K562 (cell line): Measurements from ENCODE around the gene SCMH1. TPM values are rescaled to one million over a fixed set of nuclear protein-coding genes. Genes with fewer than 3 reads are reported as not detected.

ENCODE experiments used
- ATAC-seq: fragments of 200-7000 bp; cut with Tn5 transposase; 3 replicates; pipeline ENCODE4 v1.9.1; 2020; ENCODE audit warnings: moderate library complexity
- BruUV-seq: library from RNA; stranded (reverse); fragments of 400-500 nt; replicated peaks from 2 replicates; lab custom pipeline; 2021; lab: Mats Ljungman, UMichigan
- CTCF ChIA-PET: fragments of 300-600 bp; formaldehyde crosslinking; extraction: SDS; loops from one replicate; lab custom pipeline; 2021; ENCODE audit warnings: low intra/inter-chr PET ratio; lab: Yijun Ruan, JAX
- POLR2A ChIA-PET: fragments of 300-600, 350-650 bp; sonication (Branson Sonifier 250); formaldehyde crosslinking; extraction: SDS; loops from one replicate; lab custom pipeline; 2021; ENCODE audit warnings: antibody characterized with exemption, inconsistent platforms; lab: Yijun Ruan, JAX
- DNase-seq, 4 experiments: peaks; one replicate each; pipeline versions ENCODE4 v3.0.0 to v3.0.0-alpha.2; 2011 to 2018; ENCODE audit warnings: low spot score in 3 of 4, mixed read lengths in 3 of 4; ENCODE audit errors: extremely low read depth in 1 of 4
- FAIRE-seq: peaks from 2 replicates; lab custom pipeline; 2011; peaks lifted over from hg19 to GRCh38; lab: Jason Lieb, UNC
- H2AFZ ChIP-seq: 2 replicates; pipeline ENCODE4 v1.6.0; 2011; ENCODE audit warnings: low read depth, low read length, control low read depth, inconsistent platforms
- H3K27ac ChIP-seq: fragments of 200-600 bp; 3 replicates; pipeline ENCODE4 v1.8.0; 2011; ENCODE audit warnings: low read depth, mild to moderate bottlenecking, control low read depth, inconsistent platforms, low read length, moderate library complexity, mixed read lengths; ENCODE audit errors: extremely low read depth
- H3K27me3 ChIP-seq, 2 experiments: fragments of 300-600 bp in 1 of 2; 2 replicates in 1 of 2; 3 replicates in 1 of 2; pipeline versions ENCODE4 v1.6.0 to v1.8.0; 2011; ENCODE audit warnings: inconsistent platforms in 2 of 2, low read length in 2 of 2, mild to moderate bottlenecking in 1 of 2, mixed read lengths in 1 of 2, moderate library complexity in 1 of 2; ENCODE audit not compliant: control insufficient read depth in 2 of 2, insufficient read depth in 2 of 2
- H3K36me3 ChIP-seq: fragments of 300-600 bp; 3 replicates; pipeline ENCODE4 v1.8.0; 2011; ENCODE audit warnings: mild to moderate bottlenecking, low read length, inconsistent platforms; ENCODE audit not compliant: control insufficient read depth, insufficient read depth
- H3K4me1 ChIP-seq, 2 experiments: fragments of 200-600 bp in 1 of 2; replicated peaks in 1 of 2; 2 replicates in 1 of 2; 3 replicates in 1 of 2; pipeline versions ENCODE4 v1.5.1 to v1.8.0; 2011; ENCODE audit warnings: inconsistent platforms in 2 of 2, low read length in 2 of 2, mild to moderate bottlenecking in 1 of 2, mixed read lengths in 1 of 2, moderate library complexity in 1 of 2; ENCODE audit not compliant: control insufficient read depth in 2 of 2, insufficient read depth in 2 of 2
- H3K4me2 ChIP-seq: 2 replicates; pipeline ENCODE4 v1.6.1; 2011; ENCODE audit warnings: low read length, control low read depth, inconsistent platforms, mixed read lengths; ENCODE audit not compliant: insufficient read depth
- H3K4me3 ChIP-seq: fragments of 200-600 bp; sonication (generic), shearing (Covaris generic); 2 replicates; pipeline ENCODE4 v1.5.1; 2016; ENCODE audit warnings: control low read depth, inconsistent platforms
- H3K79me2 ChIP-seq: fragments of 200-600 bp; 3 replicates; pipeline ENCODE4 v1.8.0; 2011; ENCODE audit warnings: low read length, inconsistent platforms; ENCODE audit not compliant: control insufficient read depth, insufficient read depth
- H3K9ac ChIP-seq, 2 experiments: 2 replicates each; pipeline versions ENCODE4 v1.6.0 to v1.6.1; 2011; ENCODE audit warnings: low read depth in 2 of 2, low read length in 2 of 2, control low read depth in 1 of 2, inconsistent platforms in 1 of 2, mild to moderate bottlenecking in 1 of 2, mixed read lengths in 1 of 2; ENCODE audit not compliant: insufficient read depth in 1 of 2
- H3K9me1 ChIP-seq: one replicate; pipeline ENCODE4 v1.6.0; 2011; ENCODE audit warnings: inconsistent platforms, mild to moderate bottlenecking, low read length, moderate library complexity; ENCODE audit not compliant: control insufficient read depth, insufficient read depth
- H3K9me3 ChIP-seq: replicated peaks from 2 replicates; pipeline ENCODE4 v1.5.1; 2011; ENCODE audit warnings: low read depth, low read length, inconsistent platforms; ENCODE audit not compliant: control insufficient read depth, insufficient read depth
- H4K20me1 ChIP-seq: replicated peaks from 2 replicates; pipeline ENCODE4 v1.6.1; 2011; ENCODE audit warnings: low read length, inconsistent platforms, mixed read lengths; ENCODE audit not compliant: control insufficient read depth, insufficient read depth
- ESRRA ChIP-seq: fragments of 450-650 bp; IDR thresholded peaks from 2 replicates; pipeline ENCODE4 v1.6.1; 2014; ENCODE audit warnings: low read depth, mild to moderate bottlenecking, moderate library complexity, borderline replicate concordance
- PRMT5 ChIP-seq: sonication (generic); formaldehyde crosslinking; IDR thresholded peaks from 2 replicates; pipeline ENCODE4 v1.5.0; 2020; ENCODE audit warnings: missing genetic modification reagents
- ZBTB17 ChIP-seq: fragments of 450-650 bp; formaldehyde crosslinking; IDR thresholded peaks from 2 replicates; pipeline ENCODE4 v1.4.0; 2020; ENCODE audit warnings: mild to moderate bottlenecking
- ZNF134 ChIP-seq: fragments of 250-450 bp; sonication (Bioruptor Pico); conservative IDR thresholded peaks from 2 replicates; pipeline ENCODE4 v1.4.0; 2020
- in situ Hi-C: fragments of 300-500 bp; cut with MboI; formaldehyde crosslinking; loops from 4 replicates; pipeline ENCODE4 v1.15.0; 2018; ENCODE audit warnings: inconsistent platforms, mixed read lengths
- intact Hi-C: fragments of 100-400 bp; cut with micrococcal nuclease; formaldehyde crosslinking; loops from 2 replicates; pipeline ENCODE4 v1.14.2; 2022
- polyA plus RNA-seq, 8 experiments: library from polyadenylated mRNA; depleted of rRNA in 4 of 8; stranded (reverse) in 5 of 8; unstranded in 3 of 8; fragments of >200 nt; fragmentation: Nextera tagmentation in 2 of 8; fragmentation: Illumina TruSeq in 1 of 8; extraction: Ambion mirVana in 2 of 8; extraction: Trizol in 1 of 8; gene quantifications; 2 replicates each; pipeline versions ENCODE4 v1.2.1 to v1.2.3, GENCODE V29; 2011 to 2014; ENCODE audit warnings: inconsistent platforms in 1 of 8, missing spikeins in 1 of 8
- total RNA-seq, 7 experiments: library from RNA; depleted of rRNA in 6 of 7; stranded (reverse); fragments of >200 nt in 6 of 7; fragmentation: Illumina TruSeq in 2 of 7; extraction: Trizol in 2 of 7; gene quantifications; 2 replicates each; pipeline versions ENCODE4 v1.2.1 to v1.2.3, GENCODE V29; 2011 to 2021; ENCODE audit warnings: low replicate concordance in 1 of 7
- TF ChIP-seq, protein P1 (sequence below): IDR thresholded peaks from 2 replicates; pipeline ENCODE4 v1.6.1; 2014; ENCODE audit warnings: antibody characterized with exemption
- TF ChIP-seq, protein P2 (sequence below), 2 experiments: fragments of 450-650 bp; IDR thresholded peaks; 2 replicates each; pipeline ENCODE4 v1.6.1; 2016

Gene SCMH1
- total and polyA plus RNA-seq, 9 of the 15 experiments (the other 6 are each of a cell fraction or from before 2014, with no cell fraction given) = 8.5 to 37.0 (median 26.8) TPM

DNA sequence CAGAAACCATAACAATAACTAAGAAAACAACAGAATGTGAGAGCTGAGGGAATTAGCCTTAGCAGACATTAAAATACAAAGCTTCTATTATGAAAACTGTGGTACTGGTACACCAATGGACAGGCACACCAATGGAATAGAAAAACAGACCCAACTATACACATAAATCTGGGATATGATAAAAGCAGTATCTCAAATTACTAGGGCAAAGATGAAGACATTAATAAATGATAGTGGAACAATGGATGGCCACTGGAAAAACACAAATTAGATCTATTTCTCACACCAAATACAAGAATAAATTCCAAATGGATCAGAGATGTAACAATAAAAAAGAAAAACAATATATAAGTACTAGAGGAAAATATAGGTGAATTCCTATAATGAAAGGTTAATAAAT, 155.2 kb downstream of the SCMH1 start:
- BruUV-seq = no TSS peak
- Histone ChIP-seq H3K36me3 (no peaks in the 10 kb centered on the region), H3K27me3 (no peaks in the 10 kb centered on the region), H3K27ac (no peak overlapping the region), H3K9me3 (no peaks in the 10 kb centered on the region), H3K9me1 (no peaks in the 10 kb centered on the region), H2AFZ (no peak overlapping the region), H3K4me1 (no peaks in the 10 kb centered on the region), H3K4me3 (no peak overlapping the region), H4K20me1 (no peaks in the 10 kb centered on the region), H3K9ac (no peak overlapping the region), H3K79me2 (no peaks in the 10 kb centered on the region), H3K4me2 (no peak overlapping the region)
- ChIA-PET POLR2A (interaction anchor here (0.6 kb wide), 1 partner anchor 629 kb away, joined by 3 read pairs; no protein-coding TSS in a partner anchor), CTCF (interaction anchor here (0.6 kb wide), 1 partner anchor 129 kb away, joined by 3 read pairs; no protein-coding TSS in a partner anchor)
- DNase-seq (no peak), FAIRE-seq (no peak), ATAC-seq (no peak)
- intact Hi-C loops = no loop called here
- TF ChIP-seq ZBTB17 (CRISPR knock-in tag) = peak; percentile 85
- TF ChIP-seq, protein P1, sequence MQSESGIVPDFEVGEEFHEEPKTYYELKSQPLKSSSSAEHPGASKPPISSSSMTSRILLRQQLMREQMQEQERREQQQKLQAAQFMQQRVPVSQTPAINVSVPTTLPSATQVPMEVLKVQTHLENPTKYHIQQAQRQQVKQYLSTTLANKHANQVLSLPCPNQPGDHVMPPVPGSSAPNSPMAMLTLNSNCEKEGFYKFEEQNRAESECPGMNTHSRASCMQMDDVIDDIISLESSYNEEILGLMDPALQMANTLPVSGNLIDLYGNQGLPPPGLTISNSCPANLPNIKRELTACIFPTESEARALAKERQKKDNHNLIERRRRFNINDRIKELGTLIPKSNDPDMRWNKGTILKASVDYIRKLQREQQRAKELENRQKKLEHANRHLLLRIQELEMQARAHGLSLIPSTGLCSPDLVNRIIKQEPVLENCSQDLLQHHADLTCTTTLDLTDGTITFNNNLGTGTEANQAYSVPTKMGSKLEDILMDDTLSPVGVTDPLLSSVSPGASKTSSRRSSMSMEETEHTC = no peak
- TF ChIP-seq PRMT5 (CRISPR knock-in tag) = no peak
- TF ChIP-seq ZNF134 = no peak
- TF ChIP-seq, protein P2, sequence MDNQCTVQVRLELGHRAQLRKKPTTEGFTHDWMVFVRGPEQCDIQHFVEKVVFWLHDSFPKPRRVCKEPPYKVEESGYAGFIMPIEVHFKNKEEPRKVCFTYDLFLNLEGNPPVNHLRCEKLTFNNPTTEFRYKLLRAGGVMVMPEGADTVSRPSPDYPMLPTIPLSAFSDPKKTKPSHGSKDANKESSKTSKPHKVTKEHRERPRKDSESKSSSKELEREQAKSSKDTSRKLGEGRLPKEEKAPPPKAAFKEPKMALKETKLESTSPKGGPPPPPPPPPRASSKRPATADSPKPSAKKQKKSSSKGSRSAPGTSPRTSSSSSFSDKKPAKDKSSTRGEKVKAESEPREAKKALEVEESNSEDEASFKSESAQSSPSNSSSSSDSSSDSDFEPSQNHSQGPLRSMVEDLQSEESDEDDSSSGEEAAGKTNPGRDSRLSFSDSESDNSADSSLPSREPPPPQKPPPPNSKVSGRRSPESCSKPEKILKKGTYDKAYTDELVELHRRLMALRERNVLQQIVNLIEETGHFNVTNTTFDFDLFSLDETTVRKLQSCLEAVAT (IDR thresholded peaks at IDR 0.05) = peak in 1 of 2 experiments; percentile 91; a peak in 2 of 4 replicates
- TF ChIP-seq ESRRA = no peak
- in situ Hi-C loops = no loop called here
